ENCODE results near the gene HIVEP3. TPM values are rescaled to one million over a fixed set of nuclear protein-coding genes. Genes with fewer than 3 reads are reported as not detected.
A peak's percentile ranks its signal among the peaks of the same experiment; 100 is the strongest.

Gene HIVEP3
- total RNA-seq, 1 experiment from 2014 or later = 1.4 TPM

DNA sequence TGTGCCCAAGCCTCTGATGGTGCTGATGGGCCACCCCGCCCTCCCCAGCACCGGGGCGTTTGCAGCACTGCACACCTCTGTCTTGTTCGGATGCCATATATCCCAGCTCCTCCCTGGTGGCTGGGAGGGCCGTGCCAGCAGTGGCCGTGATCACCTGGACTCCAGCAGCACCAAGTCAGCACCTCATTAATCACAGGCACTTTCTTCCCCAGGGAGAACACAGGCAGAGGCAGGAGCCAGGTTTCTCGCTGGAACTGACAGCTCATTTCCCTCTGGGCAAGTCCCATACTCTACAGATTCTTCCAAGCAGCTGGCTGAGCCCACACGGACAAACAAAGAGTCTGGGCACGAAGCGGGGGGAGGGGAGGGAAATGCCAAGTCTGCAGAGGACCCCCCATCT is 292.6 kb downstream of the HIVEP3 start:
- Histone ChIP-seq H2BK15ac (ENCODE audit: low read depth, low read length) (no peak overlapping the region), H4K91ac (ENCODE audit: insufficient read length, low read depth, low read length) (no peak overlapping the region), H3K27me3 (ENCODE audit: insufficient read depth, low read length) (no peaks in the 10 kb centered on the region), H3K23me2 (ENCODE audit: insufficient read length, low read depth, low read length, poor library complexity, severe bottlenecking) (no peaks in the 10 kb centered on the region), H3K4ac (ENCODE audit: low read depth, low read length) (no peak overlapping the region), H3K23ac (ENCODE audit: insufficient read length, low read depth, low read length) (no peak overlapping the region), H2AFZ (ENCODE audit: low read length) (no peak overlapping the region), H4K5ac (ENCODE audit: insufficient read length, low read depth, low read length) (no peak overlapping the region), H2BK120ac (ENCODE audit: low read depth, low read length, poor library complexity, severe bottlenecking) (no peak overlapping the region), H2BK20ac (ENCODE audit: low read depth, low read length, poor library complexity, severe bottlenecking) (no peak overlapping the region), H3K79me1 (ENCODE audit: insufficient read depth, low read depth, low read length, poor library complexity, severe bottlenecking) (no peaks in the 10 kb centered on the region), H3K79me2 (ENCODE audit: insufficient read depth, low read length) (no peaks in the 10 kb centered on the region), H3K4me1 (ENCODE audit: insufficient read depth, low read length) (no peaks in the 10 kb centered on the region; the same call in 1 of the 2 replicates), H4K8ac (replicated peaks; ENCODE audit: insufficient read length, low read depth, low read length) (no peak overlapping the region), H2BK12ac (ENCODE audit: insufficient read length, low read depth, low read length) (no peak overlapping the region), H3K9me3 (ENCODE audit: control insufficient read depth, low read depth, low read length) (no peaks in the 10 kb centered on the region), H3K14ac (ENCODE audit: insufficient read depth, low read length) (no peak overlapping the region), H3K27ac (ENCODE audit: insufficient read length, low read depth, low read length) (no peak overlapping the region), H3K18ac (ENCODE audit: insufficient read length, low read depth, low read length) (no peak overlapping the region), H3K56ac (ENCODE audit: insufficient read length, low read depth, low read length) (no peak overlapping the region), H2BK5ac (ENCODE audit: insufficient read length, low read length) (no peak overlapping the region), H3K9ac (ENCODE audit: extremely low read depth, insufficient read length, low read length) (no peak overlapping the region), H4K20me1 (ENCODE audit: control insufficient read depth, insufficient read depth, insufficient read length) (no peaks in the 10 kb centered on the region), H2AK5ac (ENCODE audit: insufficient read length, low read length) (no peak overlapping the region), H3K4me2 (ENCODE audit: insufficient read depth, insufficient read length, low read length) (no peak overlapping the region), H3T11ph (ENCODE audit: low read length) (no peak overlapping the region)
- H3K9me3 Mint-ChIP-seq = no peaks in the 10 kb centered on the region
- H3K4me1 Mint-ChIP-seq = peaks cover 9 to 11% of the 10 kb centered on the region in 2 experiments
- H3K27me3 Mint-ChIP-seq (ENCODE audit: low read depth) = no peaks in the 10 kb centered on the region; the same call in 1 of the 2 replicates
- H3K4me3 Mint-ChIP-seq = no peak overlapping the region
- peak; percentile 21 for DNase-seq
- H3K36me3 Mint-ChIP-seq (ENCODE audit: insufficient read depth in 1 of 3, low read depth in 3 of 3) = no peaks in the 10 kb centered on the region
- WGBS (ENCODE audit: extremely low coverage, insufficient read length, low lambda C conversion rate) = no CpG with 5 or more reads among the region's 10 CpGs
- no peak overlapping the region for H3K27ac Mint-ChIP-seq
- TF ChIP-seq, protein P1, sequence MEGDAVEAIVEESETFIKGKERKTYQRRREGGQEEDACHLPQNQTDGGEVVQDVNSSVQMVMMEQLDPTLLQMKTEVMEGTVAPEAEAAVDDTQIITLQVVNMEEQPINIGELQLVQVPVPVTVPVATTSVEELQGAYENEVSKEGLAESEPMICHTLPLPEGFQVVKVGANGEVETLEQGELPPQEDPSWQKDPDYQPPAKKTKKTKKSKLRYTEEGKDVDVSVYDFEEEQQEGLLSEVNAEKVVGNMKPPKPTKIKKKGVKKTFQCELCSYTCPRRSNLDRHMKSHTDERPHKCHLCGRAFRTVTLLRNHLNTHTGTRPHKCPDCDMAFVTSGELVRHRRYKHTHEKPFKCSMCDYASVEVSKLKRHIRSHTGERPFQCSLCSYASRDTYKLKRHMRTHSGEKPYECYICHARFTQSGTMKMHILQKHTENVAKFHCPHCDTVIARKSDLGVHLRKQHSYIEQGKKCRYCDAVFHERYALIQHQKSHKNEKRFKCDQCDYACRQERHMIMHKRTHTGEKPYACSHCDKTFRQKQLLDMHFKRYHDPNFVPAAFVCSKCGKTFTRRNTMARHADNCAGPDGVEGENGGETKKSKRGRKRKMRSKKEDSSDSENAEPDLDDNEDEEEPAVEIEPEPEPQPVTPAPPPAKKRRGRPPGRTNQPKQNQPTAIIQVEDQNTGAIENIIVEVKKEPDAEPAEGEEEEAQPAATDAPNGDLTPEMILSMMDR (conservative IDR thresholded peaks at IDR 0.05) = no peak

Measured in H9 (cell line).